ENCODE measurements around the gene PRKACB. TPM values are rescaled to one million over a fixed set of nuclear protein-coding genes. Genes with fewer than 3 reads are reported as not detected.

Gene PRKACB
- total and polyA plus RNA-seq, 2 of the 8 experiments (the other 6 are each of a cell fraction or from before 2014, with no cell fraction given), result 7.8 to 31.0 TPM

- TF ChIP-seq CHD7 (IDR thresholded peaks at IDR 0.05; ENCODE audit: insufficient replicate concordance, low read length) (no peak), GABPA (IDR thresholded peaks at IDR 0.05; ENCODE audit: borderline replicate concordance, insufficient read depth, low read length) (no peak), CTBP2 (IDR thresholded peaks at IDR 0.05; ENCODE audit: borderline replicate concordance, insufficient read depth, insufficient read length, low read length) (no peak)
Measured at GRCh38 chr1:84108900-84109578, 35.0 kb upstream of the PRKACB start (continued).

All from H1 (cell line).